Testis (tissue), 3 donors: ENCODE measurements around the gene HBB. TPM values are rescaled to one million over a fixed set of nuclear protein-coding genes. Genes with fewer than 3 reads are reported as not detected.

Experiments
- DNase-seq: peaks from one replicate; pipeline ENCODE4 v3.0.0-alpha.2; 2019
- H3K27ac ChIP-seq, 2 donors: fragments of 200-600 bp; sonication (generic); one replicate each; pipeline ENCODE4 v1.5.1; 2019
- H3K27me3 ChIP-seq: fragments of 200-600 bp; sonication (generic); one replicate; pipeline ENCODE4 v1.5.1; 2019
- H3K36me3 ChIP-seq: fragments of 200-600 bp; sonication (generic); one replicate; pipeline ENCODE4 v1.5.1; 2017; ENCODE audit warnings: low read depth; ENCODE audit errors: missing control alignments
- H3K4me1 ChIP-seq: fragments of 200-600 bp; sonication (generic); one replicate; pipeline ENCODE4 v1.5.1; 2019
- H3K4me3 ChIP-seq, 2 donors: fragments of 200-600 bp; sonication (generic); one replicate each; pipeline ENCODE4 v1.5.1; 2017 to 2019
- H3K9me3 ChIP-seq: fragments of 200-600 bp; sonication (generic); one replicate; pipeline ENCODE4 v1.5.1; 2017
- POLR2A ChIP-seq: fragments of 450-650 bp; IDR thresholded peaks from one replicate; pipeline ENCODE4 v1.6.1; 2017; ENCODE audit warnings: antibody characterized with exemption, mild to moderate bottlenecking, moderate library complexity
- WGBS, 2 donors: methylation state at CpG; one replicate each; pipeline ENCODE4 v1.1.5; 2018; 5-methylcytosine and 5-hydroxymethylcytosine counted together
- intact Hi-C: fragments of 100-400 bp; cut with DNase I; formaldehyde crosslinking; loops from one replicate; pipeline ENCODE4 v1.15.1; 2023; ENCODE audit warnings: low total_unique reads
- polyA plus RNA-seq: library from polyadenylated mRNA; stranded (reverse); fragments of 350-450 nt; fragmentation: Illumina TruSeq; extraction: RNeasy Lipid Tissue Mini Kit (QIAGEN cat#74804); gene quantifications from one replicate; pipeline ENCODE4 v1.2.3, GENCODE V29; 2014; ENCODE audit warnings: low read depth, low replicate concordance; ENCODE audit not compliant: insufficient read depth
- total RNA-seq, 2 donors: library from RNA; depleted of rRNA; stranded (reverse); fragments of >200 nt; gene quantifications; one replicate each; pipeline ENCODE4 v1.2.3, GENCODE V29; 2016
- TF ChIP-seq, protein P1 (sequence below), 3 experiments: fragments of 450-650 bp in 2 of 3; fragments of 200-600 bp in 1 of 3; sonication (generic) in 1 of 3; IDR thresholded peaks; one replicate each; pipeline ENCODE4 v1.5.1; 2016 to 2019; ENCODE audit warnings: antibody characterized with exemption in 3 of 3, mild to moderate bottlenecking in 2 of 3, moderate library complexity in 1 of 3

The HBB gene
- total and polyA plus RNA-seq, 3 donors from 2014 or later: 11.8 to 55.6 TPM; not detected in 1

DNA sequence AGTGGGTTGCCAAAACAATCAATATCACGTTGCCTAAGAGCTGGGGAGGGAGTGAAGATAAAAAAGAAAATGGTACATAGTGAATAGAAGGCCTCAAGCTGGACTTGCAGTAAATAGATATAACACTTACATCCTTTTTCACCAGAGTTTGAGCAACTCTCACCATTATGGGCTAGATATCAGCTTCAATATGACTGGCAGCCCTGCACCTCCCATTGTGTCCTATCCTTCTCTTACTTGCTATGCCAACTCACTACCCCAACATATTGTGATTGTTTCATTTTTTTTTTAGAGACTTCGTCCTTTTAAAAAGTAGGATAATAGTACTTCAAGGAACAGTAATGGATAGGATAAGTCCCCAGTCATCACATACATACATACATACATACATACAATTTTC, 15.3 kb upstream of the HBB start:
- intact Hi-C loops: no loop called here
- no peaks in the 10 kb centered on the region for H3K36me3 ChIP-seq
- no peak overlapping the region for H3K4me3 ChIP-seq
- DNase-seq: no peak
- no peaks in the 10 kb centered on the region for H3K4me1 ChIP-seq
- TF ChIP-seq, protein P1, sequence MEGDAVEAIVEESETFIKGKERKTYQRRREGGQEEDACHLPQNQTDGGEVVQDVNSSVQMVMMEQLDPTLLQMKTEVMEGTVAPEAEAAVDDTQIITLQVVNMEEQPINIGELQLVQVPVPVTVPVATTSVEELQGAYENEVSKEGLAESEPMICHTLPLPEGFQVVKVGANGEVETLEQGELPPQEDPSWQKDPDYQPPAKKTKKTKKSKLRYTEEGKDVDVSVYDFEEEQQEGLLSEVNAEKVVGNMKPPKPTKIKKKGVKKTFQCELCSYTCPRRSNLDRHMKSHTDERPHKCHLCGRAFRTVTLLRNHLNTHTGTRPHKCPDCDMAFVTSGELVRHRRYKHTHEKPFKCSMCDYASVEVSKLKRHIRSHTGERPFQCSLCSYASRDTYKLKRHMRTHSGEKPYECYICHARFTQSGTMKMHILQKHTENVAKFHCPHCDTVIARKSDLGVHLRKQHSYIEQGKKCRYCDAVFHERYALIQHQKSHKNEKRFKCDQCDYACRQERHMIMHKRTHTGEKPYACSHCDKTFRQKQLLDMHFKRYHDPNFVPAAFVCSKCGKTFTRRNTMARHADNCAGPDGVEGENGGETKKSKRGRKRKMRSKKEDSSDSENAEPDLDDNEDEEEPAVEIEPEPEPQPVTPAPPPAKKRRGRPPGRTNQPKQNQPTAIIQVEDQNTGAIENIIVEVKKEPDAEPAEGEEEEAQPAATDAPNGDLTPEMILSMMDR (IDR thresholded peaks at IDR 0.05): no peak
- TF ChIP-seq POLR2A: no peak
- H3K27ac ChIP-seq: no peak overlapping the region
- 61 to 73% methylated on average over 2 of the region's 2 CpGs for WGBS, 2 donors
- H3K9me3 ChIP-seq: no peaks in the 10 kb centered on the region
- H3K27me3 ChIP-seq: no peaks in the 10 kb centered on the region

DNA sequence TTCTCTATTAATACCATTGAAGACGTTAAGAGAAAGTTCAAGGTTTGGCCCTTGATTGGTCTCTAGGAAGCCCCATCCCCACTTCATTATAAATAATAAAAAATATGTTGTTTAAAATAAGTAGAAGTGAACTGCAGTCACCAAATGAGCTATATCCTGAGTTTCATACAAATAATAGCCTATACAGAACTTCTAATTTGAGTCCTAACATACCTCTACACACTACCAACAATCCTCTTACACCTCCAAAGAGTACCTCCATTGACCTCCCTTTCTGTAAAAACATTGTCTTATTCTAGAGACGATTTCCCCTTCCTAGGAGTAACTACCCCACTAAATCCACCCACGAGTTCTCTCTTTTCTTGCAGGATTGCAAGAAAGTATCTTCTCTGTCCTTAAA, 14.6 kb upstream of the HBB start:
- H3K36me3 ChIP-seq: no peaks in the 10 kb centered on the region
- no peak for DNase-seq
- TF ChIP-seq POLR2A: no peak
- TF ChIP-seq, protein P1 (IDR thresholded peaks at IDR 0.05): no peak
- H3K4me1 ChIP-seq: no peaks in the 10 kb centered on the region
- no peaks in the 10 kb centered on the region for H3K27me3 ChIP-seq
- intact Hi-C loops: no loop called here
- no peaks in the 10 kb centered on the region for H3K9me3 ChIP-seq
- 64 to 65% methylated on average over 3 of the region's 3 CpGs for WGBS, 2 donors
- H3K27ac ChIP-seq: no peak overlapping the region
- no peak overlapping the region for H3K4me3 ChIP-seq

DNA sequence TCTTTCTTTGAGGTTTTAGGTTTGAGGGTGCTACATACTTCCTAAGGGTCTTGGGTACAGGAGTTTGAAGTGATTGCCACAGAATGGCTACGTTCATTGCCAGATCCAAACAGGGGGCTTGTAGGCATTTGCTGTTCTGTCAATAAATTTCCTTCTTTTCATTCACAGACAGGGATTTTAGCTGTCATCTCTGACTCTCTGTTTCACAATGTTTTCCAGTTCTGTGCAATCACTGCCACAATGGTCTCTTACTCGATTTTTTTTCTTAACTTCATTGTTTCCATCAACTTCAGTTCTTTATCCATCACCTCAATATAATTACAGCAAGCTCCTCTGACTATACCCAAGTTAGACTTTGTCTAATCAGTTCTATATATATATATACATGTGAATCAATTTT, 13.6 kb upstream of the HBB start:
- H3K9me3 ChIP-seq: no peaks in the 10 kb centered on the region
- DNase-seq: no peak
- no peaks in the 10 kb centered on the region for H3K27me3 ChIP-seq
- no peaks in the 10 kb centered on the region for H3K4me1 ChIP-seq
- intact Hi-C loops: no loop called here
- H3K27ac ChIP-seq: no peak overlapping the region
- H3K4me3 ChIP-seq: no peak overlapping the region
- TF ChIP-seq, protein P1 (IDR thresholded peaks at IDR 0.05): no peak
- TF ChIP-seq POLR2A: no peak
- 84 to 93% methylated on average over 2 of the region's 2 CpGs for WGBS, 2 donors
- no peaks in the 10 kb centered on the region for H3K36me3 ChIP-seq

DNA sequence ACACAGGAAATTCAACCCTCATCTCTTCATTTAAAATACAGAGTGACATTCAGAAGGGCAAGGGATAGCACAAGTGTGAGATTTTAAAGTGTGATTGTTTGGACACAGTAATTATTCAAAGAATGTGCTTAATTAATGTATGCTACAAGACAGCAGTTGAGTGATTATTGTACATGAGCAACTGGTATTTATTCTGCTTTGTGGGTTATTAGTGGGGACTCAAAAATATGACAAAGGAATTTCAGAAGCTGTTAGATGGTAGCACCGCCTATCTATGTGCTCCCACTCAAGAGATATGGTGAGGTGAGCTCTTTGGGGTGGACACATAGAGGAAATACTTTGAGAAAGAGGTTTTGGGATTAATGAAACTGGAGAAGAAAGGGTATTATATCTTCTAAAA, 13.2 kb upstream of the HBB start:
- H3K36me3 ChIP-seq: no peaks in the 10 kb centered on the region
- no peaks in the 10 kb centered on the region for H3K27me3 ChIP-seq
- H3K4me3 ChIP-seq: no peak overlapping the region
- no peak for DNase-seq
- TF ChIP-seq, protein P1 (IDR thresholded peaks at IDR 0.05): no peak
- no peak for TF ChIP-seq POLR2A
- no peaks in the 10 kb centered on the region for H3K4me1 ChIP-seq
- 79 to 87% methylated on average over 1 of the region's 1 CpG for WGBS, 2 donors
- H3K9me3 ChIP-seq: no peaks in the 10 kb centered on the region
- H3K27ac ChIP-seq: no peak overlapping the region
- intact Hi-C loops: no loop called here

DNA sequence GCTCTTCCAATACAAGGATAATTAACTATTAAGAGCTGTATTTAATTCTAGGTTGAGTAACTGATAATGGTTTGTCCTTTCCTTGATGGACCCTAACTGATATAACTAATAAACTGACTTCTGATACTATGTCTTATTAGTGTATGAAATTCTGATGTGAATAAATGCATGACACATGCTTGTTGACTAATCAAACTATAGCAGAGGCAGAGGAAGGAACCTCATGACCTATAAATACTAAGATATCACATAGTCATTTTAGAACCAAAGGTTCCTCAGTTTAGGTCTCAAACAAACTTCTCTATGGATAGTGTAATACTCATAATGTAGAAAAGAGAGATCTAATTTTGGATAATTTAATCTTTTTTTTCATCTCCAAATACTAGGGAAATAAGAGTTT, 12.2 kb upstream of the HBB start:
- H3K9me3 ChIP-seq: no peaks in the 10 kb centered on the region
- intact Hi-C loops: no loop called here
- TF ChIP-seq POLR2A: no peak
- TF ChIP-seq, protein P1 (IDR thresholded peaks at IDR 0.05): no peak
- no peaks in the 10 kb centered on the region for H3K4me1 ChIP-seq
- no peak overlapping the region for H3K4me3 ChIP-seq
- H3K27me3 ChIP-seq: no peaks in the 10 kb centered on the region
- H3K27ac ChIP-seq: no peak overlapping the region
- H3K36me3 ChIP-seq: no peaks in the 10 kb centered on the region
- DNase-seq: no peak
